ENCODE data around the gene KCNB1.

DNA sequence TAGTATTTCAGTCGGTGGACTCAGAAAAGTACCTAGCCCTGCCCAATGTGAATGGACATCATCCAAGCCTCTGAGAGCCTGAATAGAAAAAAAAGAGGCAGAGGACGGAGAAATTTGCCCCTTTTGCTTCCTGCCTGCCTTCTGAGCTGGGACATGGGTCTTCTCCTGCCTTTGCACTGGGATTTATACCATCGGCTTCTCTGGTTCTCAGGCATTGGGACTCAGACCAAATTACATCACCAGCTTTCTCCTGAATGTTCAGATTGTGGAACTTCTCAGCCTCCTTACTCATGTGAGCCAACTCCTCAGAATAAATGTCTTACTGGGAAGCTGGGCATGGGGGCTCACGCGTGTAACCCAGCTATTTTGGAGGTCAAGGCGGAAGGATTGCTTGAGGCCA lies 19.8 kb downstream of the KCNB1 start:
- no peak for TF ChIP-seq POLR2AphosphoS5 (IDR thresholded peaks at IDR 0.05)
- TF ChIP-seq, protein P1, sequence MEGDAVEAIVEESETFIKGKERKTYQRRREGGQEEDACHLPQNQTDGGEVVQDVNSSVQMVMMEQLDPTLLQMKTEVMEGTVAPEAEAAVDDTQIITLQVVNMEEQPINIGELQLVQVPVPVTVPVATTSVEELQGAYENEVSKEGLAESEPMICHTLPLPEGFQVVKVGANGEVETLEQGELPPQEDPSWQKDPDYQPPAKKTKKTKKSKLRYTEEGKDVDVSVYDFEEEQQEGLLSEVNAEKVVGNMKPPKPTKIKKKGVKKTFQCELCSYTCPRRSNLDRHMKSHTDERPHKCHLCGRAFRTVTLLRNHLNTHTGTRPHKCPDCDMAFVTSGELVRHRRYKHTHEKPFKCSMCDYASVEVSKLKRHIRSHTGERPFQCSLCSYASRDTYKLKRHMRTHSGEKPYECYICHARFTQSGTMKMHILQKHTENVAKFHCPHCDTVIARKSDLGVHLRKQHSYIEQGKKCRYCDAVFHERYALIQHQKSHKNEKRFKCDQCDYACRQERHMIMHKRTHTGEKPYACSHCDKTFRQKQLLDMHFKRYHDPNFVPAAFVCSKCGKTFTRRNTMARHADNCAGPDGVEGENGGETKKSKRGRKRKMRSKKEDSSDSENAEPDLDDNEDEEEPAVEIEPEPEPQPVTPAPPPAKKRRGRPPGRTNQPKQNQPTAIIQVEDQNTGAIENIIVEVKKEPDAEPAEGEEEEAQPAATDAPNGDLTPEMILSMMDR (IDR thresholded peaks at IDR 0.05) = no peak

Measured in prostate gland (tissue), 2 donors.